ENCODE measurements around the gene CDKN1A.
"Not testable (repeated sequence)": the region's sequence is repeated elsewhere in the genome, so short reads cannot be mapped to it uniquely, and the experiment has no call there.

Gene CDKN1A

DNA sequence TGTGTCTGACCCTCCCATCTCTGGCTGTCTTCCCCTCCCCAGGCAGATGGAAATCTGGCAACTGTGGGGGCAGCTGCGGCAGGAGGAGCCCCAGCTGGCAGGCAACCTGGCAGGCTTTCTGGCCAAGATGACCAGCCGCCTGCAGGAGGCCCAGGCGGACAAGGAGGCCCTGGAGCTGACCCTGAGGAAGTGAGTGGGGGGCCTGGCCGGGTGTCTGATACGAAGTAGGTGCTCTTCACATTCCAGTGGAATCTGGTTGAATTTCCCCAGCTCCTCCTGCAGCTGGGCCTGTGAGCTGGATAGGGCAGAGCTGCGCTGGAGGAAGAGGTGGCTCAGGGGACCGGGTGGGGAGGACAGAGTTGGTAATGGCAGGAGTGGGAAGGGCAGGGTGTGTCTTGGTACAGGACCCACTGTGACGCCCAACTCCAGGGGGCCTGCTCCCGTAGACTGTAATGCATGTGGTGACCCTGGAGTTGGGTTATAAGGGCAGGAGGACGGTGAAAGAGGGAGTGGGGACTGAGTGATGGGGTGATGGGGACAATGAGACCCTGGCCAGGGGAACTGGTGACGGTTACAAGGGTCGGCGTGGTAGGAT lies 38.8 kb downstream of the CDKN1A start:
- Histone ChIP-seq H3K4me3 (ENCODE audit: low read length) (no peak overlapping the region), H3K4me1 (ENCODE audit: control insufficient read depth, insufficient read depth, low read length) (no peaks in the 10 kb centered on the region), H3K9ac (ENCODE audit: low read length) (no peak overlapping the region), H3K9me3 (ENCODE audit: control insufficient read depth, low read length) (no peaks in the 10 kb centered on the region), H3K36me3 (ENCODE audit: control insufficient read depth, insufficient read depth, low read length, severe bottlenecking) (no peaks in the 10 kb centered on the region), H3K27me3 (replicated peaks; ENCODE audit: control insufficient read depth, insufficient read depth, low read length) (peaks cover 26% of the 10 kb centered on the region)
- no peak for DNase-seq (ENCODE audit: low read depth)

DNA sequence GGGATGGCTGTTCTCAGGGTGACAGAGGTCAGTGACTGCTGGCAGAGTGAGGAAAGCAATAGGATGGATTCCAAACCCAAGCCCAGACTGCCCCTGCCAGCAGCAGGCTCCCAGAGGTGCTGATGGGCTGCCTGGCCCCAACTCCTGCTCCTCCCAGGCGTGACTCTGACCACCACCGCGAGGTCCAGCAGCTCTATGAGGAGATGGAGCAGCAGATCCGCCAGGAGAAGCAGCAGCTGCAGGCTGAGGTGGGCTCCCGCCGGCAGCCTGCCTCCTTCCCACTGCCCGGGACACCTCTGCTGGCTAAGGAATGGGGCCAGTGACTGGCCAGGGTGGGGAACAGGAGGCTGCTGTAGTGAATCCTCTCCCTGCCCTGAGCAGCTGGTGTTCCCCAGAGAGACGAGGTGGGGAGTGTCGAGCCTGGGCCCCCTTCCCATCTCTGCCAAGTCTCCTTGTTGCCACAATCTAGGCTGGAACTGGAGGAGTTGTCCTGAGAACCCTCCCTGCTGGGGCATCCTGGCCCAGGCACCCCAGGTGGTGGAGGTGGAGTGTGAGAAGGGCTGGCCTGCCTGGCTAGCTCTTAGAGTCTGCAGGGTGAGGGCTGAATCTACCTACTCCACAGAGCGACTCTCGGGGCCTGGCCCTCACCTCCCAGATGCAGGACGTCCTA lies 39.5 kb downstream of the CDKN1A start:
- no peaks in the 10 kb centered on the region for H3K4me1 ChIP-seq (ENCODE audit: control insufficient read depth, insufficient read depth, low read length)
- H3K9ac ChIP-seq (ENCODE audit: low read length): no peak overlapping the region
- DNase-seq (ENCODE audit: low read depth): no peak
- H3K36me3 ChIP-seq (ENCODE audit: control insufficient read depth, insufficient read depth, low read length, severe bottlenecking): no peaks in the 10 kb centered on the region
- peaks cover 26% of the 10 kb centered on the region for H3K27me3 ChIP-seq (replicated peaks; ENCODE audit: control insufficient read depth, insufficient read depth, low read length)
- no peaks in the 10 kb centered on the region for H3K9me3 ChIP-seq (ENCODE audit: control insufficient read depth, low read length)
- H3K4me3 ChIP-seq (ENCODE audit: low read length): no peak overlapping the region

DNA sequence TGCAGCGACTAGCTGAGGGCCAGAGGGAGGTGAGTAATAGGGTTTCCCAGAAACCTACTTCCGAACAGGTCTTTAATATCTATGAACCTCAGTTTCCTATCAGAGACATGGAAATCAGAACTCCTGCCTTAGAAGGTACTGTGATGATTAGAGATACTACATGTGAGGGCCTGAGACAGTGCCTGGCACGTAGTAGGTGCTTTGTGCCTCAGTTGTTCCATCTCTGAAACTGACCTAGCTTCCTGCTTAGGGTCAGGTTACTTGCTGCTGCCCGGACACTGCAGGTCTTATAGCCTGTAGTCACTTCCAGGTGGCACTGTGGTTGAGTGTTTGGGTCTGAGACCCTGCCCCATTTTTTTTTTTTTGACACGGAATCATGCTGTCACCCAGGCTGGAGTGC lies 40.0 kb downstream of the CDKN1A start:
- H3K4me1 ChIP-seq (ENCODE audit: control insufficient read depth, insufficient read depth, low read length): no peaks in the 10 kb centered on the region
- no peaks in the 10 kb centered on the region for H3K9me3 ChIP-seq (ENCODE audit: control insufficient read depth, low read length)
- no peak overlapping the region for H3K9ac ChIP-seq (ENCODE audit: low read length)
- H3K36me3 ChIP-seq (ENCODE audit: control insufficient read depth, insufficient read depth, low read length, severe bottlenecking): no peaks in the 10 kb centered on the region
- H3K4me3 ChIP-seq (ENCODE audit: low read length): no peak overlapping the region
- DNase-seq (ENCODE audit: low read depth): no peak
- H3K27me3 ChIP-seq (replicated peaks; ENCODE audit: control insufficient read depth, insufficient read depth, low read length): peaks cover 26% of the 10 kb centered on the region

DNA sequence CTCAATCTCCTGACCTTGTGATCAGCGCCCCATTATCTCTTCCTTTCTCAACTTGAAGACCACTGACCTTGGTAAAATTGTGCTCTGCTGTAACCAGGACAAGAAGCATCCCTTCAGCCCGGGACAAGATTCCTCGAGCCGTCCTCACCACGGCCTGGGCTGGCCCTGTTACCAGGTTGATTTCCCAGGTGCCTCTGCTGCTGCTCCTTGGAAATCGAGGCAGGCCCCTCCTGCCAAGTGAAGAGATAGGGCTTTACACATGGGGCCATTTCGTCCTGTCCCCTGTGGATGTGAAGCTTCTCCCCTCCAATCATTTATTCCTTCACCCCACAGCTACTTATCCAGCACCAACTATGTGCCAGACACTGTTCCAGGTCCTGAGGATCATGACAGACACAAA lies 40.6 kb downstream of the CDKN1A start:
- no peak for DNase-seq (ENCODE audit: low read depth)
- no peak overlapping the region for H3K4me3 ChIP-seq (ENCODE audit: low read length)
- no peaks in the 10 kb centered on the region for H3K9me3 ChIP-seq (ENCODE audit: control insufficient read depth, low read length)
- peaks cover 20% of the 10 kb centered on the region for H3K27me3 ChIP-seq (replicated peaks; ENCODE audit: control insufficient read depth, insufficient read depth, low read length)
- no peaks in the 10 kb centered on the region for H3K4me1 ChIP-seq (ENCODE audit: control insufficient read depth, insufficient read depth, low read length)
- H3K9ac ChIP-seq (ENCODE audit: low read length): no peak overlapping the region
- H3K36me3 ChIP-seq (ENCODE audit: control insufficient read depth, insufficient read depth, low read length, severe bottlenecking): no peaks in the 10 kb centered on the region

DNA sequence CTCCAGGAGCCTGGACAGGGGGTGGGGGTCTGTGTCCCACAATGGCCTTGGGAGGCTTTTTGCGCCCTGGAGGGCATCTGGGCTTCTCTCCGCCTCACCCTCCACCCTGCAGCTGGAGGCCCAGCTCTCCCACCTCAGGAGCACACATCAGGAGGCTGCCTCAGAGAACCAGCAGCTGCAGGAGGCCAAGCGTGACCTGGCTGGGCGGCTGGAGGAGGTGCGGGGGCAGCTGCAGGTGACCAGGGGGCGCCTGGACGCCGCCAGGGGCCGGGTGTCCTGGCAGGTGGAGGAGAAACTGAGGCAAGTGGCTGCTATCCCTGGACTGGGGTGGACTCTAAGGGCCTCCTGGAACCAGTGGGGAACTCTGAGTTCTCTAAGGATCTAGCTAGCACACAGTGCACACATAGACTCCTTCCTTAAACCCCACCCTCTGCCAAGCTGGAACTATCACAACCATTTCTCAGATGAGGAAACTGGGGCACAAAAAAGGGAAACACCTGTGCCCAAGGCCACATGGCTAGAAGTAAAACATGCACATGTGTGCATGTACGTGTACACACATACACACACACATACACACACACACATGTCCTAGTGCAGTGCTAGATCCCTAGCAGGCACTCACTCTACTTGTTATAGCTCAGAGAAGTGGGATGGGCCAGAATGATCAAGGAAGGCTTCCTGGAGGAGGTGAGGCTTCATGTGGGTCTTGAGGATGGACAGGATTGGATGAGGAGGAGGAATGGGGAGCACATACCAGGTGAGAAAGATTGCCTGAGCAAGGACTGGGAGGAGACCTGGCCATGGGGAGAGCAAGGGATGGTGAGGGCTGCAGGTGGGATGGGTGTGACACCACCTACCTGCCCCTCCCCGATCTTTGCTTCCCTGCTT lies 42.0 kb downstream of the CDKN1A start:
- Histone ChIP-seq H3K4me3 (ENCODE audit: low read length) (no peak overlapping the region), H3K36me3 (ENCODE audit: control insufficient read depth, insufficient read depth, low read length, severe bottlenecking) (no peaks in the 10 kb centered on the region), H3K4me1 (ENCODE audit: control insufficient read depth, insufficient read depth, low read length) (no peaks in the 10 kb centered on the region), H3K27me3 (replicated peaks; ENCODE audit: control insufficient read depth, insufficient read depth, low read length) (peaks cover 16% of the 10 kb centered on the region), H3K9ac (ENCODE audit: low read length) (no peak overlapping the region), H3K9me3 (ENCODE audit: control insufficient read depth, low read length) (no peaks in the 10 kb centered on the region)
- no peak for DNase-seq (ENCODE audit: low read depth)

DNA sequence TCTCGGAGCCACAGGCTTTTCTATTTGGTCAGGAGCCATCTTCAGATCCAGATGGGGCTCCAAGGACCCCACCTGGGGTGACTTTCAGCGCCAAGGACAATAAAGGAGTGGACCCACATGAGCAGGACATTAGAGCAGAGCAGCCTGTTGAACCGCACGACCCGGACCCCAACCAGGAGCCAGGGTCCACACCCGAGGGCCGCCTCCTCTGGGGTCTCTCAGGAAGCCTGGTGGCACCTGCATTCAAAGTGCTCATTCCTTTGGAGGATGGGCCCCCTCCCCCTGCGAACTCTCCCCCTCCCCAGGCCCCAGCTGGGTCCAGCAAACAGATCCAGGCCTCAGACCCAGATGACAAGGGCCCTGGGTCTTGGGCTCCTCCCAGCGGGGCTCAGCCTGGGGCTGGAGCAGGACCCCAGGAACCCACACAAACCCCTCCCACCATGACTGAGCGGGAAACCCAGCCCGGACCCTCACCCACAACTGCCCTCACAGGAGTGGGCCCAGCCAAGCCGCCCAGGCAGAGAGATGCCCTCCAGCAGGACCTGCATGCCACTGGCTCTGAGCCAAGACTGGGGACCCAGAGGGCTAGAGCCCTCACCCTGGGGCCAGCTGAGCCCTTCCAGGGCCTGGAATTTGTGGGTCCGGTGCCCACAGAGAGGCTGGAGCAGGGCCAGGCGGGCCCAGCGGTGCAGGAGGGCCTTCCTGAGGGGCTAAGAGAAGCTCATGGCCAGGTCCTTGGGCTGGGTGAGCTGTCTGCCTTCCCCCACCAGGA lies 43.0 kb downstream of the CDKN1A start:
- no peak for DNase-seq (ENCODE audit: low read depth)
- no peaks in the 10 kb centered on the region for H3K4me1 ChIP-seq (ENCODE audit: control insufficient read depth, insufficient read depth, low read length)
- no peaks in the 10 kb centered on the region for H3K9me3 ChIP-seq (ENCODE audit: control insufficient read depth, low read length)
- H3K9ac ChIP-seq (ENCODE audit: low read length): no peak overlapping the region
- H3K27me3 ChIP-seq (replicated peaks; ENCODE audit: control insufficient read depth, insufficient read depth, low read length): peaks cover 16% of the 10 kb centered on the region
- no peak overlapping the region for H3K4me3 ChIP-seq (ENCODE audit: low read length)
- no peaks in the 10 kb centered on the region for H3K36me3 ChIP-seq (ENCODE audit: control insufficient read depth, insufficient read depth, low read length, severe bottlenecking)

DNA sequence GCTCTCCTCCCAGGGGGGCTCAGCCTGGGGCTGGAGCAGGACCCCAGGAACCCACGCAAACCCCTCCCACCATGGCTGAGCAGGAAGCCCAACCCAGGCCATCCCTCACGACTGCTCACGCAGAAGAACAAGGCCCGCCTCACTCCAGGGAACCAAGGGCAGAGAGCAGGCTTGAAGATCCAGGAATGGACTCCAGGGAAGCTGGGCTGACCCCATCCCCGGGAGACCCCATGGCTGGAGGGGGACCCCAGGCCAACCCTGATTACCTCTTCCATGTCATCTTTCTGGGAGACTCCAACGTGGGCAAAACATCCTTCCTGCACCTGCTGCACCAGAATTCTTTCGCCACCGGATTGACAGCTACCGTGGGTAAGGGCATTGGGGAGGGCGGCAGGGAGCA lies 43.9 kb downstream of the CDKN1A start:
- no peaks in the 10 kb centered on the region for H3K9me3 ChIP-seq (ENCODE audit: control insufficient read depth, low read length)
- H3K4me1 ChIP-seq (ENCODE audit: control insufficient read depth, insufficient read depth, low read length): no peaks in the 10 kb centered on the region
- no peak for DNase-seq (ENCODE audit: low read depth)
- no peak overlapping the region for H3K9ac ChIP-seq (ENCODE audit: low read length)
- H3K36me3 ChIP-seq (ENCODE audit: control insufficient read depth, insufficient read depth, low read length, severe bottlenecking): no peaks in the 10 kb centered on the region
- H3K27me3 ChIP-seq (replicated peaks; ENCODE audit: control insufficient read depth, insufficient read depth, low read length): peaks cover 16% of the 10 kb centered on the region
- no peak overlapping the region for H3K4me3 ChIP-seq (ENCODE audit: low read length)

DNA sequence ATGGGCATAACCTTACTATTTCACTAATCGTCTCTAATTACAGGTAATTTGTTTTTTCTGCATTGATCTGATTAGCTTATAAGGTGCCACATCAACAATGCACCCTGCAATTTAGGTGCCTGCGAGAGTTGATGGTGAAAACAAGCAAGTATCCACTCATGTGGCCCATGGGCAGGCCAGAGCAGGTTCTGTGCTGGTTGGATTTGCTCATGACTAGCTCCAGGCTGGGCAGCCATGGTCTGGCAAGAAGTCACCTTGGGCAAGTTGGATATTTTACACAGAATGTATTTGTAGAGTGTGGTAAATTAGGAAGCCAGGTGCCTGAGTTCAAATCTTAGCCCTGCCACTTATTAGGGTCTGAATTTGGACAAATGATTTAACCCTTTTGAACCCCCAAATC lies 44.4 kb downstream of the CDKN1A start:
- H3K4me3 ChIP-seq (ENCODE audit: low read length): no peak overlapping the region
- no peaks in the 10 kb centered on the region for H3K4me1 ChIP-seq (ENCODE audit: control insufficient read depth, insufficient read depth, low read length)
- no peak for DNase-seq (ENCODE audit: low read depth)
- H3K27me3 ChIP-seq (replicated peaks; ENCODE audit: control insufficient read depth, insufficient read depth, low read length): peaks cover 16% of the 10 kb centered on the region
- H3K9me3 ChIP-seq (ENCODE audit: control insufficient read depth, low read length): no peaks in the 10 kb centered on the region
- no peak overlapping the region for H3K9ac ChIP-seq (ENCODE audit: low read length)
- H3K36me3 ChIP-seq (ENCODE audit: control insufficient read depth, insufficient read depth, low read length, severe bottlenecking): no peaks in the 10 kb centered on the region

DNA sequence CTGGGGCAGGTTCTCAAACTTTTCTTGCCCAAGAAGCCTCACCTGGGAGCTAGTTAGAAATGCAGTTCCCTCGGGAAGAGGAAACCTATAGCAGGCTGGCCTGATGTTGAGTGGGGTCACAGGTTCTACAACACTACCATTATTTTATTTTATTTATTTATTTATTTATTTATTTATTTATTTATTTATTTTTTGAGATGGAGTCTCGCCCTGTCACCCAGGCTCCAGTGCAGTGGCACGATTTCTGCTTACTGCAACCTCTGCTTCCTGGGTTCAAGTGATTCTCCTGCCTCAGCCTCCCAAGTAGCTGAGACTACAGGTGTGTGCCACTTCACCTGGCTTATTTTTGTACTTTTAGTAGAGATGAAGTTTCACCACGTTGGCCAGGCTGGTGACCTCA lies 45.5 kb downstream of the CDKN1A start:
- not testable (repeated sequence) for H3K4me1 ChIP-seq (ENCODE audit: control insufficient read depth, insufficient read depth, low read length); H3K36me3 ChIP-seq (ENCODE audit: control insufficient read depth, insufficient read depth, low read length, severe bottlenecking); H3K9ac ChIP-seq (ENCODE audit: low read length); H3K4me3 ChIP-seq (ENCODE audit: low read length); DNase-seq (ENCODE audit: low read depth); H3K9me3 ChIP-seq (ENCODE audit: control insufficient read depth, low read length); H3K27me3 ChIP-seq (replicated peaks; ENCODE audit: control insufficient read depth, insufficient read depth, low read length)

DNA sequence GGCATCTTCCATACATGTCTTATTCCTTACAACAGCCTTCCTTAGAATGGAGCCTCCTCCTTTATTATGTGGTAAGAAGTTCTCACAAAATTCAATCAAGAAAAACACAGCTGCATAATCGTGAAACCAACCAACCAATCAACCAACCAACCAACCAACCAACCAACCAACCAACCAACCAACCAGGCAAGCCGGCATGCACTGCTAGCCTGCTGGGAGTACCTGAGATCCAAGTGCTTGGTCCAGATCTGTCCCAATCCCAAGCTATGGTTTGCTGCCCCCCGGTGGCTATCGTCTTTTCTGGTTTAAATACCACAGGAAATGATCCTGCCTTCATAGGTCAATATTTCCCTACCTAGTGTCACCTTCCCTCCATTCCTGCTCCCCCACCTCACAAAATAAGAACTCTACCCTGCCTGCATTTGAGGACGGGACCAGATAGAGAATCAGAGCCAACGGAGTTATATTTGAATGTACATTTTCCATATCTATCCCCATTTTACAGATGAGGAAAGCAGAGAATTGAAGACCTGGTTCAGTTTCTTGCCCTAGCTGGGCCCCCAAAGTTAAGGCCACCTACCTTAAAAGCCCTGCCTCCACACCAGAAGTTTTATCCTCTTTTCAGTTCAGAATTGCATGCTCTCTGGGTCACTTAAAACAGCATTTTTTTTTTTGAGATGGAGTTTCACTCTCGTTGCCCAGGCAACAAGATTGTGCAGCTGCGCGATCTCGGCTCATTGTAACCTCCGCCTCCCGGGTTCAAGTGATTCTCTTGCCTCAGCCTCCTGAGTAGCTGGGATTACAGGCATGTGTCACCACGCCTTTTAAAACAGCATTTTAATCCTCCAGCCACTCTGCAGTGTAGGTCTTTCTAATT lies 46.2 kb downstream of the CDKN1A start:
- no peaks in the 10 kb centered on the region for H3K36me3 ChIP-seq (ENCODE audit: control insufficient read depth, insufficient read depth, low read length, severe bottlenecking)
- H3K4me3 ChIP-seq (ENCODE audit: low read length): no peak overlapping the region
- peak; percentile 88 for DNase-seq (ENCODE audit: low read depth)
- H3K4me1 ChIP-seq (ENCODE audit: control insufficient read depth, insufficient read depth, low read length): peaks cover 8% of the 10 kb centered on the region
- H3K9ac ChIP-seq (ENCODE audit: low read length): no peak overlapping the region
- H3K9me3 ChIP-seq (ENCODE audit: control insufficient read depth, low read length): no peaks in the 10 kb centered on the region
- peaks cover 3% of the 10 kb centered on the region for H3K27me3 ChIP-seq (replicated peaks; ENCODE audit: control insufficient read depth, insufficient read depth, low read length)

Measured in adipocyte (in vitro differentiated cells).